H1 (cell line): Measurements from ENCODE around the gene SH3BGRL3. TPM values are rescaled to one million over a fixed set of nuclear protein-coding genes. Genes with fewer than 3 reads are reported as not detected.

Experiments used
- CTCF ChIA-PET: fragments of 300-600 bp; sonication (Branson Sonifier 250); formaldehyde crosslinking; loops from one replicate; lab custom pipeline; 2021; ENCODE audit not compliant: partially characterized antibody; lab: Charles Lee
- POLR2A ChIA-PET: fragments of 300-600 bp; sonication (Branson Sonifier 250); formaldehyde crosslinking; loops from one replicate; lab custom pipeline; 2021; ENCODE audit warnings: inconsistent platforms; ENCODE audit not compliant: partially characterized antibody; lab: Charles Lee
- DNase-seq, 2 experiments: peaks; one replicate each; pipeline versions ENCODE4 v3.0.0 to v3.0.0-alpha.2; 2010 to 2022; ENCODE audit warnings: low spot score in 2 of 2, low read depth in 1 of 2, mixed read lengths in 1 of 2
- FAIRE-seq: peaks from 2 replicates; lab custom pipeline; 2011; peaks lifted over from hg19 to GRCh38; lab: Jason Lieb, UNC
- H2AFZ ChIP-seq: 2 replicates; pipeline ENCODE4 v1.8.1; 2012; ENCODE audit warnings: low read length, inconsistent platforms
- H2AK5ac ChIP-seq: 2 replicates; pipeline ENCODE4 v1.6.1; 2013; ENCODE audit warnings: low read depth, low read length
- H2BK120ac ChIP-seq: replicated peaks from 2 replicates; pipeline ENCODE3; 2013; ENCODE audit warnings: low read depth, low read length, inconsistent platforms
- H2BK12ac ChIP-seq: 2 replicates; pipeline ENCODE4 v1.6.1; 2013; ENCODE audit warnings: low read depth, low read length
- H2BK15ac ChIP-seq: 2 replicates; pipeline ENCODE4 v1.6.1; 2013; ENCODE audit warnings: low read length
- H2BK20ac ChIP-seq: 2 replicates; pipeline ENCODE4 v1.6.1; 2013; ENCODE audit warnings: low read length
- H2BK5ac ChIP-seq: 2 replicates; pipeline ENCODE4 v1.6.1; 2013; ENCODE audit warnings: low read depth, low read length
- H3K14ac ChIP-seq: 2 replicates; pipeline ENCODE4 v1.6.1; 2013; ENCODE audit warnings: inconsistent platforms; ENCODE audit not compliant: insufficient read length
- H3K18ac ChIP-seq: 2 replicates; pipeline ENCODE4 v1.6.1; 2013; ENCODE audit warnings: low read length; ENCODE audit errors: extremely low read depth
- H3K23ac ChIP-seq: 2 replicates; pipeline ENCODE4 v1.6.1; 2013; ENCODE audit warnings: inconsistent platforms; ENCODE audit not compliant: insufficient read length
- H3K23me2 ChIP-seq: 2 replicates; pipeline ENCODE4 v1.6.1; 2013; ENCODE audit warnings: low read depth, low read length
- H3K27ac ChIP-seq: 2 replicates; pipeline ENCODE4 v1.6.1; 2011; ENCODE audit warnings: low read depth, low read length, inconsistent platforms
- H3K27me3 ChIP-seq, 4 experiments: replicated peaks in 1 of 4; 1 replicate in 1 of 4; 2 replicates in 3 of 4; pipeline versions ENCODE4 v1.6.1 to v1.8.1; 2011 to 2013; ENCODE audit warnings: low read length in 3 of 4, mild to moderate bottlenecking in 3 of 4, inconsistent platforms in 2 of 4, mixed read lengths in 2 of 4, moderate library complexity in 1 of 4; ENCODE audit not compliant: control insufficient read depth in 3 of 4, insufficient read depth in 3 of 4; ENCODE audit errors: extremely low read depth in 1 of 4
- H3K36me3 ChIP-seq, 4 experiments: 2 replicates each; pipeline versions ENCODE4 v1.6.1 to v1.8.1; 2011 to 2013; ENCODE audit warnings: mild to moderate bottlenecking in 4 of 4, low read length in 3 of 4, moderate library complexity in 2 of 4, control low read depth in 1 of 4, inconsistent platforms in 1 of 4; ENCODE audit not compliant: insufficient read depth in 4 of 4, control insufficient read depth in 2 of 4
- H3K4ac ChIP-seq: replicated peaks from 2 replicates; pipeline ENCODE3; 2013; ENCODE audit warnings: low read length, low read depth, mixed read lengths, inconsistent platforms; ENCODE audit not compliant: insufficient read length
- H3K4me1 ChIP-seq, 4 experiments: replicated peaks in 1 of 4; 1 replicate in 1 of 4; 2 replicates in 3 of 4; pipeline versions ENCODE4 v1.6.1 to v1.8.1; 2011 to 2013; ENCODE audit warnings: low read length in 3 of 4, inconsistent platforms in 2 of 4, mixed read lengths in 1 of 4; ENCODE audit not compliant: insufficient read depth in 4 of 4, control insufficient read depth in 3 of 4
- H3K4me2 ChIP-seq, 2 experiments: 2 replicates each; pipeline versions ENCODE4 v1.6.1 to v1.8.1; 2011 to 2013; ENCODE audit warnings: low read depth in 2 of 2, low read length in 2 of 2, control low read depth in 1 of 2, inconsistent platforms in 1 of 2, mild to moderate bottlenecking in 1 of 2; ENCODE audit not compliant: insufficient read depth in 1 of 2
- H3K4me3 ChIP-seq, 4 experiments: fragments of 200-600, 300-600 bp in 1 of 4; sonication (generic), shearing (Covaris generic), sonication (Bioruptor Twin) in 1 of 4; 2 replicates each; pipeline versions ENCODE4 v1.5.1 to v1.8.1; 2011 to 2016; ENCODE audit warnings: low read length in 4 of 4, low read depth in 3 of 4, control low read depth in 2 of 4, inconsistent platforms in 2 of 4, mild to moderate bottlenecking in 2 of 4, mixed read lengths in 1 of 4, moderate library complexity in 1 of 4; ENCODE audit not compliant: insufficient read depth in 2 of 4; ENCODE audit errors: extremely low read depth in 1 of 4
- H3K56ac ChIP-seq: replicated peaks from 2 replicates; pipeline ENCODE3; 2013; ENCODE audit warnings: low read depth, mild to moderate bottlenecking, mixed read lengths, low read length, inconsistent platforms; ENCODE audit not compliant: insufficient read length
- H3K79me1 ChIP-seq: 2 replicates; pipeline ENCODE4 v1.6.1; 2013; ENCODE audit warnings: low read depth, low read length, control low read depth
- H3K79me2 ChIP-seq, 2 experiments: 2 replicates each; pipeline versions ENCODE4 v1.6.1 to v1.8.1; 2012 to 2013; ENCODE audit warnings: low read length in 2 of 2, mild to moderate bottlenecking in 2 of 2, inconsistent platforms in 1 of 2; ENCODE audit not compliant: insufficient read depth in 2 of 2, control insufficient read depth in 1 of 2
- H3K9ac ChIP-seq, 4 experiments: replicated peaks in 1 of 4; 1 replicate in 1 of 4; 2 replicates in 3 of 4; pipeline versions ENCODE4 v1.6.1 to v1.8.1; 2011 to 2013; ENCODE audit warnings: low read depth in 3 of 4, low read length in 3 of 4, control low read depth in 2 of 4, mild to moderate bottlenecking in 2 of 4, moderate library complexity in 2 of 4, inconsistent platforms in 1 of 4; ENCODE audit errors: extremely low read depth in 1 of 4
- H3K9me3 ChIP-seq, 2 experiments: 2 replicates each; pipeline versions ENCODE4 v1.6.1 to v1.8.1; 2012 to 2013; ENCODE audit warnings: mild to moderate bottlenecking in 2 of 2, moderate library complexity in 2 of 2, control low read depth in 1 of 2, inconsistent platforms in 1 of 2, low read depth in 1 of 2, low read length in 1 of 2, mixed read lengths in 1 of 2; ENCODE audit not compliant: insufficient read depth in 2 of 2
- H4K20me1 ChIP-seq, 2 experiments: replicated peaks in 1 of 2; 2 replicates each; pipeline versions ENCODE3 to v1.8.1; 2011 to 2013; ENCODE audit warnings: inconsistent platforms in 2 of 2, low read length in 2 of 2, mild to moderate bottlenecking in 1 of 2; ENCODE audit not compliant: insufficient read depth in 2 of 2, control insufficient read depth in 1 of 2
- H4K5ac ChIP-seq: 2 replicates; pipeline ENCODE4 v1.6.1; 2013; ENCODE audit warnings: low read length, low read depth, mixed read lengths, inconsistent platforms; ENCODE audit not compliant: insufficient read length
- H4K8ac ChIP-seq: 2 replicates; pipeline ENCODE4 v1.8.0; 2013; ENCODE audit warnings: mild to moderate bottlenecking, moderate library complexity, low read length, inconsistent platforms; ENCODE audit not compliant: insufficient read depth; ENCODE audit errors: extremely low read depth
- H4K91ac ChIP-seq: replicated peaks from 2 replicates; pipeline ENCODE3; 2013; ENCODE audit warnings: low read length, mixed read lengths, inconsistent platforms; ENCODE audit not compliant: insufficient read length
- CEBPB ChIP-seq: IDR thresholded peaks from 2 replicates; pipeline ENCODE4 v1.6.1; 2012; ENCODE audit warnings: low read depth, low read length
- GABPA ChIP-seq: IDR thresholded peaks from 2 replicates; pipeline ENCODE4 v1.6.1; 2011; ENCODE audit warnings: mild to moderate bottlenecking, low read length, moderate library complexity, borderline replicate concordance; ENCODE audit not compliant: insufficient read depth
- WGBS, 2 experiments: shearing (Covaris generic) in 1 of 2; methylation state at CpG; one replicate each; pipeline versions ENCODE4 v1.1.6 to v1.1.7; 2013 to 2015; ENCODE audit warnings: low lambda C conversion rate in 2 of 2, mixed read lengths in 2 of 2, inconsistent platforms in 1 of 2, low coverage in 1 of 2, missing lambda C conversion rate in 1 of 2; ENCODE audit not compliant: insufficient replicate concordance in 2 of 2, insufficient coverage in 1 of 2, insufficient read length in 1 of 2; ENCODE audit errors: extremely low coverage in 1 of 2, missing lambda C conversion rate in 1 of 2; 5-methylcytosine and 5-hydroxymethylcytosine counted together
- polyA plus RNA-seq, 7 experiments: library from polyadenylated mRNA; depleted of rRNA in 3 of 7; stranded (reverse) in 5 of 7; unstranded in 2 of 7; fragments of >200 nt in 5 of 7; fragments of 200-250 nt in 2 of 7; gene quantifications; 1 replicate in 5 of 7; 2 replicates in 1 of 7; 4 replicates in 1 of 7; pipeline versions ENCODE4 v1.2.1 to v1.2.3, GENCODE V29; 2011 to 2013; ENCODE audit warnings: missing spikeins in 2 of 7, mixed read lengths in 2 of 7
- total RNA-seq: library from RNA; stranded (reverse); fragmentation: NEBNext Ultra II Directional; extraction: Animal tissue kit (Norgen Biotek cat#: 25700); gene quantifications from 2 replicates; pipeline ENCODE4 v1.2.1, GENCODE V29; 2021

Gene SH3BGRL3
- total and polyA plus RNA-seq, 2 of the 8 experiments (the other 6 are each of a cell fraction or from before 2014, with no cell fraction given): 77.8 to 107 TPM

- FAIRE-seq: no peak
- H3K14ac ChIP-seq: no peak overlapping the region
- no peak overlapping the region for H3K4ac ChIP-seq
- H4K5ac ChIP-seq: no peak overlapping the region
- no peak overlapping the region for H2BK20ac ChIP-seq
- no peak overlapping the region for H2AK5ac ChIP-seq
- peak overlapping the region; percentile 22 for H4K91ac ChIP-seq
- no peaks in the 10 kb centered on the region for H3K36me3 ChIP-seq
- TF ChIP-seq GABPA (no peak), CEBPB (no peak)
- TF ChIP-seq, all 59 proteins: peak for 0
- H3K23me2 ChIP-seq: no peaks in the 10 kb centered on the region; the same call in 1 of the 2 replicates
- H3K79me2 ChIP-seq: no peaks in the 10 kb centered on the region
- ChIA-PET CTCF (interaction anchor here (1.3 to 57.0 kb wide), 5 partner anchors 2 to 126 kb away, joined by 3 to 1530 read pairs (median 297); partner anchors contain the start of genes CD52, SH3BGRL3 and UBXN11), POLR2A (interaction anchor here (1.0 to 2.2 kb wide), 7 partner anchors 8 to 121 kb away, joined by 3 to 14 read pairs (median 5); partner anchors contain the start of genes CD52 and SH3BGRL3)
- H3K4me2 ChIP-seq: no peak overlapping the region
- H3K4me3 ChIP-seq: no peak overlapping the region
- no peak for DNase-seq
- no peak overlapping the region; the same call in 1 of the 2 replicates for H3K27ac ChIP-seq
- no peak overlapping the region for H2BK120ac ChIP-seq
- peak overlapping the region; percentile 80; the same call in 1 of the 2 replicates for H2BK12ac ChIP-seq
- H3K9me3 ChIP-seq: no peaks in the 10 kb centered on the region
- H4K8ac ChIP-seq: no peak overlapping the region
- H4K20me1 ChIP-seq: peaks cover 0 to under 1% of the 10 kb centered on the region in 2 experiments
- 88% methylated on average over 3 of the region's 3 CpGs; no CpG with 5 or more reads in 1 of the 2 experiments for WGBS, 2 experiments
- no peak overlapping the region for H3K56ac ChIP-seq
- H3K23ac ChIP-seq: no peak overlapping the region
- peaks cover 0 to 22% (median 17%) of the 10 kb centered on the region in 4 experiments; a peak in 6 of 7 replicates for H3K4me1 ChIP-seq
- H2AFZ ChIP-seq: no peak overlapping the region
- H3K18ac ChIP-seq: peak overlapping the region; percentile 81; the same call in 1 of the 2 replicates
- no peaks in the 10 kb centered on the region for H3K27me3 ChIP-seq
- H3K79me1 ChIP-seq: no peaks in the 10 kb centered on the region
- no peak overlapping the region for H3K9ac ChIP-seq
- H2BK5ac ChIP-seq: peak overlapping the region; percentile 66; the same call in 1 of the 2 replicates
- no peak overlapping the region for H2BK15ac ChIP-seq
These were observed 11.5 kb downstream of the SH3BGRL3 start for GRCh38 chr1:26291433-26291832.
